Stimulated activated CD4-positive, alpha-beta T cell treated with anti-CD3 and anti-CD28 coated beads, Interleukin-1b, Interleukin-23, amount 100 ng/mL, for 4 hours (primary cell): ENCODE measurements around the gene WSCD2.

ENCODE experiments used
- DNase-seq, 2 donors: peaks; one replicate each; pipeline ENCODE4 v3.0.0-alpha.2; 2020; ENCODE audit warnings: low read depth in 2 of 2

WSCD2 gene

GRCh38 chr12:108267450-108267849 lies 138.4 kb downstream of the WSCD2 start:
- DNase-seq = no peak

DNA sequence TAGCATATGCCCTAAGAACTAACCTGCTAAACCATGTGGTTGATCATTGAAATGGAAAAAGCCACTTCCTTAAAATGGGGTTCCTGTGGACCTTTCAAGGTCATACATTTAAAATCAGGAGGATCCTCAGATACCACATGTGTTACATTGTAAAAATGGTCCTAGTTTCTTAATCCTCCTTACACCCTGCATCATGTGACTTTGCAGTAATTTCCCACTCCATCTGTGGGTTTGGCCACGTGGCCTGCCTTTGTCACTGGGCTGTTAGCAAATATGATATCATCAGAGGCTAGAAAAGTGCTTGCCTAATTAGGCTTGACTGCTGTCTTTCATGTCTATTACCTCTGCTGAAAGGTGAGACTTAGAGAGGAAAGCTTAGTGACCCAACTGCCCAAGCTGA lies 139.3 kb downstream of the WSCD2 start:
- DNase-seq = no peak

GRCh38 chr12:108269224-108269623 lies 140.1 kb downstream of the WSCD2 start:
- DNase-seq = no peak

DNA sequence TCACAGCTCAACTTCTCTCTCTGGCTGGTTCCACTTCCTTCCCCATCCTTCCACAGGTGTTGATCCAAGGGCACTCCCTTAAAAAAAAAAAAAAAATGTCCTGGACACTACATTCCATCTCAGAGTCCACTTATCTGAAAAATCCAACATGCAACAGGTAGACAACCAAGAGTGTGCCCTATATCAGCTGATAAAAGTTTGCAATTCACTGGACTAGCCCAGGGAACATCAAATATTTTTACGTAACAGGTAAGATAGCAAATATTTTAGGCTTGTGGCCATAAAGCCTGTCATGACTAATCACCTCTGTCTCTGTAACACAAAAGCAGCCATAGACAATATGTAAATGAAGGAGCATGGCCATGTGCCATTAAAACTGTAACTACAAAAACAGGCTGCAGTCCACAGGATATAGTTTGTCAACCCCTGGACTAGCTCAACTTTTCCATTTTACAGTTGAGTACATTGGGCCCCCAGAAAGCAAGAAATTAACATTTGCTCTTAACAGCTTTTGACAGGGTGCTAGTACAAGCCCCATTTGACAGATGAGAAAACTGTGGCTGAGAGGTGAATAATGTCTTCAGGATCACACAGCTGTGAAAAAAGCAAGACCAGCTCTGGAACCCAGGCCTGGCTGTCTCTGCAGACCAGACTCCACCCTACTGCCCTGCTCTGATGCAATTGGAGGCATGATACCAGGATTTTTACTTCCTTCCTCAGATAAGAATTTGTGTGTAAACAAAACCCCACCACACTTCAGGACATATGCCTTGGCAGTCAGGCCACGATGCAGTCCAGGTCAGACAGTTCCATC lies 141.2 kb downstream of the WSCD2 start:
- DNase-seq = no peak

DNA sequence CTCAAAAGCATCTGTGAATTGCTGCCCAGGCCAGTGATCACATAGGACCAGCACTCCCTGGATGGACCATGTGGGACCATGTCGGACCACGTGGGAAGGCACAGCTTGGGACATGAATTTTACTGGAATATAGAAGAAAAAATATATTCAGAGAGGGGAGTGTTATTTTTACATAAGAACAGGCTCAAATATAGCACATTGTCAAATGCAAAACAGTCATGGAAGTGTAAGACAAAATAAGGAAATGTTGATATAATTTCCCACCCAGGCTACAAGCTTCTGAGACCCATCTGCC lies 141.7 kb downstream of the WSCD2 start:
- no peak for DNase-seq

- DNase-seq = no peak
These were observed 143.1 kb downstream of the WSCD2 start for GRCh38 chr12:108271951-108272872.

- DNase-seq = no peak
These were observed 144.1 kb downstream of the WSCD2 start for GRCh38 chr12:108273217-108273616.

DNA sequence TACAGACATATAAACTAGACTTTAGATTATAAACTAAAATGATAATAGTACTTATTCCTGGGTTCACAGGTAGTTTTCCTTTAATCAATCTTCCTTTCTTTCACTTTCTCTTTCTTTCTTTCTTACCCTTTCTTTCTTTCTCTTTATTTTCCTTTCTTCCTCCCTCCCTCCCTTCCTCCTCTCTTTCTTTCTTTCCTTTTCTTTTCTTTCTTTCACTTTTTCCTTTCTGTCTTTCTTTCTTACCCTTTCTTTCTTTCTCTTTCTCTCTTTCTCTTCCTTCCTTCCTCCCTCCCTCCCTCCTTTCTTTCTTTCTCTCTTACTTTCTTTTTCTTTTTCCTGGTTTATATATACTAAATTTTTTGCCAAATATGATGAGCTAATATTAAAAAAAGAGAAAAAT lies 148.5 kb downstream of the WSCD2 start:
- no peak for DNase-seq

DNA sequence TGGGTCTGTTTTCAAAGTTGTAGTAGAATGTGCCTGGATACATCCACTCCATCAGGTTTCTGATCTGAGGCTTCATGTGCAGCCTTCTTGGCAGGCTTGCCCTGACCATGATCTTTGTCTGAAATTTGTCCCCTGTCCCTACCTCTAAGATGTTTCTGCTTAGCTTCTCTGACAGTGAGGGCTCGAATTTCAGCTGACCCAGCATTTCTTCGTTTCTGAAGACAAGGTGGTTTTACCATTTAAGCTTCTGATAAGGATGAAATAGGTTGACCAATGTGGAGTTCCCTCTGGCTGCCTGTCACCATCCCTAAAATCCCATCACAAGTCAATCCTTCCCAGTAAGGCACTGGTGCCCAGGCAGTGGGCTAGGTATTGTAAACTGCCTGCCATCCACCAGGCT lies 153.1 kb downstream of the WSCD2 start:
- no peak for DNase-seq

DNA sequence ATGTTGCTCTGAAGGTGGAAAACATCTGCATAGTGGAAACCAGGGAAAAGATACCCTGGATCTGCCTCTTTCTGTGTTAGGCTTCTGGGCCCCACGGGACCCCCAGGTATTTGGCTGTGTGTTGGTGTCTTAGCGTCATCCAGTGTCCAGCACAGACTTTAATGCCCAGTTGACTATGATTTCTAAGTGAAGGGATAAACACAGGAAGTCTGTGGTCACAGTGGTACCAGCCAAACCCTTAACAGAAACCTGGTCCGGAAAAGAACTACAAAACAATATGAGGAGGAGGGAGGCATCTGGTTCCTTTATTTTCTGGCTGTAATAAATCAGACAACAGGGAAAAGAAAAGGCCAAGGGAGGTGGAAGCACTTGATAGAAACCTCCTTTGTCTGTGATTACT lies 153.6 kb downstream of the WSCD2 start:
- DNase-seq = no peak

DNA sequence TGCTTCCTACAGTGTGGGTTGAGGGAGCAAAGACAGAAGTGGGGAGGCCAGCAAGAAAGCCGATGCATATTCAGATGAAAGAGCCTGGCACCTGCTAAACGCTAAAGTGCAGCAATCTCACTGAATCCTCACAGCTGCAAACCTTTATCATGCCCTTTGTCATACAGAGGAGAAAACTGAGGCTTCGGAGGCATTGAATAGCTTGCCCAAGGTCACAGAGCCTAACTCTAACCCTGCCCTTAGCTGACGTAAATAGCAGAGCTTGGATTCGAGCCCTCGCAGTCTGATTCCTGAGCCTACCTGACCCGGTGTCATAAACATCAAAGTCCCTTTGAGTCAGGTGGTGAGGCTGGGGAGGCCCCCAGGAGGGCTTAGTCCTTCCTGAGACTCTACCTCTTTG lies 155.1 kb downstream of the WSCD2 start:
- no peak for DNase-seq

DNA sequence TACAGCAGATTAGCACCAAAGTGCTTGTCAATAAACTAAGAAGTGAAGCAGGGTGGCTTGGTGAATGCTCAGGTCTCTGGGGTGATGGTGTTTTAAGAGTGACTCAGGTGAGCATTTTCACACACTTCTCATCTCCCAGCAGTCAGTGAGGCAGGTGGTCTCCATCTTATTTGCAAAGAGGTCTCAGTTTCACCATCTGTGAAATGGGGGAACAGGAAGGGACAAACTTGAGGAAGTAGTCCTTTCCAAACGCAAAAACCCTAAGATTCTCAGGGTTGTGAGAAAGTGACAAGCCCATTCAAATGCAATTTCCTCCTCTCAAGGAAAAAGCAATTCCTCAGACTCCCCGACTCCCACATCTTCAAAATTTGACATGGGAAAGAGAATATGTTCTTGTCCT lies 155.9 kb downstream of the WSCD2 start:
- DNase-seq = no peak

DNA sequence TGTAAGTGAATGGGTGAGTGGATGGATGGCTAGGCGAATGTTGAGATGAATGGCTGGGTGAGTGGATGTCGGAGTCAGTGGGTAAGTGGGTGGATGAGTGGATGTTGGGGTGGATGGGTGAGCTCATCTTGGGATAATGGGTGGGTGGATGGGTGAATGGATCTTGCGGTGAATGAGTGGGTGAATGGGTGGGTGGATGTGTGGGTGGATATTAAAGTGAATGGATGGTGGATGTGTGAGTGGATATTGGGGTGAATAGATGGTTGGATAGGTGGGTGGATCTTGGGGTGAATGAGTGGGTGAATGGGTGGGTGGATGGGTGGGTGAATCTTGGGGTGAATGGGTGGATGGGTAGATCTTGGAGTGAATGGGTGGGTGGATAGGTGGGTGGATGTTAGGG lies 158.1 kb downstream of the WSCD2 start:
- DNase-seq = no peak

- DNase-seq = no peak
These were observed 160.5 kb downstream of the WSCD2 start for GRCh38 chr12:108289350-108290161.

GRCh38 chr12:108295641-108296040 lies 166.6 kb downstream of the WSCD2 start:
- no peak for DNase-seq

DNA sequence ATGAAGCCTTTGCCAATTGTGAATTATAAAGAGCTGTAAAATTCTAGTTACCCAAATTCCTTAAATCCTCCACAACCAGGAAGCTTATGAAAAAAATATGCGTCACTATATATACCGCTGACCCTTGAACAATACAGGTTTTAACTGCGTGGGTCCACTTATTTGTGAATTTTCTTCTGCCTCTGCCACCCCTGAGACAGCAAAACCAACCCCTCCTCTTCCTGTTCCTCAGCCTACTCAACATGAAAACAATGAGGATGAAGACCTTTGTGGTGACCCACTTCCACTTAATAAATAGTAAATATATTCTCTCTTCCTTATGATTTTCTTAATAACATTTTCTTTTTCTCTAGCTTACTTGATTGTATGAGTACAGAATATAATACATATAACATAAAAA lies 167.9 kb downstream of the WSCD2 start:
- no peak for DNase-seq

- no peak for DNase-seq
These were observed 168.3 kb downstream of the WSCD2 start for GRCh38 chr12:108297424-108297823.

GRCh38 chr12:108297895-108298760 lies 169.0 kb downstream of the WSCD2 start:
- DNase-seq = no peak

- no peak for DNase-seq
These were observed 169.7 kb downstream of the WSCD2 start for GRCh38 chr12:108298761-108299275.

GRCh38 chr12:108299516-108299915 lies 170.4 kb downstream of the WSCD2 start:
- DNase-seq = no peak
